HepG2 (cell line): ENCODE data around the gene ZNF48. TPM values are rescaled to one million over a fixed set of nuclear protein-coding genes. Genes with fewer than 3 reads are reported as not detected.

Source experiments
- CENPT ChIP-seq: sonication (generic); formaldehyde crosslinking; IDR thresholded peaks from 2 replicates; pipeline ENCODE4 v1.8.0; 2022; ENCODE audit warnings: low read depth, mild to moderate bottlenecking, moderate library complexity, missing genetic modification reagents
- EHMT2 ChIP-seq: fragments of 200-600 bp; sonication (generic); IDR thresholded peaks from 2 replicates; pipeline ENCODE4 v1.7.0; 2017; ENCODE audit warnings: antibody characterized with exemption, low read depth, low read length, borderline replicate concordance
- FUBP1 ChIP-seq: sonication (generic); formaldehyde crosslinking; IDR thresholded peaks from 2 replicates; pipeline ENCODE4 v1.5.1; 2020; ENCODE audit warnings: missing genetic modification reagents, mild to moderate bottlenecking, borderline replicate concordance
- HNRNPUL1 ChIP-seq: fragments of 200-400 bp; formaldehyde crosslinking; IDR thresholded peaks from 2 replicates; pipeline ENCODE4 v1.6.1; 2017; ENCODE audit warnings: low read depth, mild to moderate bottlenecking, low read length, moderate library complexity
- MTA1 ChIP-seq: sonication (generic); formaldehyde crosslinking; IDR thresholded peaks from 2 replicates; pipeline ENCODE4 v1.4.0; 2020; ENCODE audit warnings: missing genetic modification reagents, mild to moderate bottlenecking, borderline replicate concordance
- NFE2 ChIP-seq: sonication (generic); formaldehyde crosslinking; IDR thresholded peaks from 2 replicates; pipeline ENCODE4 v1.4.0; 2020; ENCODE audit warnings: missing genetic modification reagents
- RBM22 ChIP-seq: fragments of 200-400 bp; formaldehyde crosslinking; optimal IDR thresholded peaks from 2 replicates; pipeline ENCODE3; 2017; ENCODE audit warnings: mild to moderate bottlenecking, low read length, moderate library complexity
- TCF12 ChIP-seq, 2 experiments: fragments of 450-650 bp in 1 of 2; sonication (generic) in 1 of 2; formaldehyde crosslinking in 1 of 2; IDR thresholded peaks; 2 replicates each; pipeline versions ENCODE4 v1.6.1 to v1.8.0; 2017 to 2022; ENCODE audit warnings: antibody characterized with exemption in 1 of 2, mild to moderate bottlenecking in 1 of 2, missing genetic modification reagents in 1 of 2, moderate library complexity in 1 of 2
- ZNF121 ChIP-seq: sonication (generic); formaldehyde crosslinking; IDR thresholded peaks from 2 replicates; pipeline ENCODE4 v1.5.0; 2020; ENCODE audit warnings: mild to moderate bottlenecking, missing genetic modification reagents
- ZNF574 ChIP-seq: sonication (generic); formaldehyde crosslinking; IDR thresholded peaks from 2 replicates; pipeline ENCODE4 v1.4.0; 2020; ENCODE audit warnings: missing genetic modification reagents
- ZNF598 ChIP-seq: sonication (generic); formaldehyde crosslinking; IDR thresholded peaks from 2 replicates; pipeline ENCODE4 v1.5.1; 2020; ENCODE audit warnings: mild to moderate bottlenecking, missing genetic modification reagents, borderline replicate concordance
- ZNF7 ChIP-seq: IDR thresholded peaks from 2 replicates; pipeline ENCODE4 v1.6.1; 2016; ENCODE audit warnings: missing biosample characterization, missing genetic modification reagents
- ZNF724P ChIP-seq: sonication (generic); formaldehyde crosslinking; IDR thresholded peaks from 2 replicates; pipeline ENCODE4 v1.8.0; 2022; ENCODE audit warnings: missing genetic modification reagents, borderline replicate concordance
- ZNF770 ChIP-seq: sonication (generic); formaldehyde crosslinking; IDR thresholded peaks from 2 replicates; pipeline ENCODE4 v1.5.0; 2020; ENCODE audit warnings: mild to moderate bottlenecking, missing genetic modification reagents
- polyA plus RNA-seq, 8 experiments: library from polyadenylated mRNA; depleted of rRNA in 3 of 8; stranded (reverse) in 7 of 8; unstranded in 1 of 8; fragments of >200 nt; fragmentation: Illumina TruSeq in 4 of 8; extraction: Trizol in 4 of 8; gene quantifications; 2 replicates each; pipeline versions ENCODE4 v1.2.1 to v1.2.3, GENCODE V29; 2011 to 2016; ENCODE audit warnings: low read depth in 4 of 8, missing spikeins in 1 of 8, mixed read lengths in 1 of 8; ENCODE audit not compliant: insufficient read depth in 1 of 8
- total RNA-seq, 5 experiments: library from RNA; depleted of rRNA; stranded (reverse); fragments of >200 nt; fragmentation: Illumina TruSeq; extraction: Trizol; gene quantifications; 2 replicates each; pipeline ENCODE4 v1.2.3, GENCODE V29; 2016; ENCODE audit warnings: low read depth in 1 of 5

Gene ZNF48
- total and polyA plus RNA-seq, 2 of the 13 experiments (the other 11 are each of a cell fraction or from before 2014, with no cell fraction given), result 9.9 to 12.3 TPM

DNA sequence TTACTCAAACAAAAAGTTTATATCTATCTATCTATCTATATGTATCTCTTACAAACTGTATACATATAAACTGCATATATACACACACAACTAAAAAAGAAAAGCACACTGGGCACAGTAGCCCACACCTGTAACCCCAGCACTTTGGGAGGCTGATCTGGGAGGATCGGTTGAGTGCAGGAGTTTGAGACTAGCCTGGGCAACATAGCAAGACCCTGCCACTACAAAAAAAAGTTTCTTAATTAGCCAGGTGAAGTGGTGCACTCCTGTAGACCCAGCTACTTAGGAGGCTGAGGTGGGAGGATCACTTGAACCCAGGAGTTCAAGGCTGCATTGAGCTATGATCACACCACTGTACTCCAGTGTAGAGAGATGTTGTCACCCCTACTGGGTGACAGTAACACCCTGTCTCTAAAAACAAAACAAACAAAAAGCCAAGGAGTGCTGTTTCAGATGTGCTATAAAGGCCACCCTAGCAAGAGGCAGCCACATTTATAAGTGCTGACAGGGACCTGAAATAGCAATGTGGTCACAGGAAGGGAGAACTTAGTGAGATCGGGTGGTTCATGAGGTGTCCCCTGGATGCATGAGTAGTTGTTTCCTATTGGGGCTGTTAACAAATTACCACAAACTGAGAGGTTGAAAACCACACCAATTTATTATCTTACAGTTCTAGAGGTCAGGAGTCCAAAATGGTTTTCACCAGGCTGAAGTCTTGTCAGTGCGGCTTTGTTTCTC lies 44.9 kb upstream of the ZNF48 start (continued):
- no peak for TF ChIP-seq TCF12 (IDR thresholded peaks at IDR 0.05)
- TF ChIP-seq TCF12 (CRISPR knock-in tag; IDR thresholded peaks at IDR 0.05), result no peak
- TF ChIP-seq ZNF598 (CRISPR knock-in tag), result no peak
- no peak for TF ChIP-seq HNRNPUL1
- TF ChIP-seq ZNF724P, result no peak
- TF ChIP-seq ZNF7 (CRISPR knock-in tag), result peak; percentile 96
- no peak for TF ChIP-seq NFE2 (CRISPR knock-in tag)
- TF ChIP-seq EHMT2, result no peak
- TF ChIP-seq ZNF574 (CRISPR knock-in tag), result no peak
- peak; percentile 76 for TF ChIP-seq RBM22
- no peak for TF ChIP-seq FUBP1 (CRISPR knock-in tag)
- peak; percentile 16; the same call in 1 of the 2 replicates for TF ChIP-seq ZNF770
- TF ChIP-seq MTA1 (CRISPR knock-in tag), result no peak
- no peak for TF ChIP-seq CENPT (CRISPR knock-in tag)
- TF ChIP-seq ZNF121 (CRISPR knock-in tag), result peak; percentile 84
